HG02852 (cell line): Measurements from ENCODE around the gene KRT13.

Experiments
- ATAC-seq: cut with Tn5 transposase; IDR thresholded peaks from one replicate; pipeline ENCODE4 v1.9.1; 2021; ENCODE audit warnings: mild to moderate bottlenecking, moderate library complexity; ENCODE audit not compliant: unreplicated experiment

The KRT13 gene

GRCh38 chr17:41475421-41475820 is 30.0 kb downstream of the KRT13 start:
- ATAC-seq = no peak

GRCh38 chr17:41474863-41475262 is 30.5 kb downstream of the KRT13 start:
- ATAC-seq = no peak

- no peak for ATAC-seq
Measured at GRCh38 chr17:41468346-41468745, 37.1 kb downstream of the KRT13 start.

GRCh38 chr17:41467561-41467960 is 37.9 kb downstream of the KRT13 start:
- ATAC-seq = no peak

GRCh38 chr17:41466988-41467387 is 38.4 kb downstream of the KRT13 start, which contains the start of gene KRT32:
TSS of gene KRT32 (minus strand) at chr17:41467386. CDS start at chr17:41467325, 61 bp downstream.
- no peak for ATAC-seq

- no peak for ATAC-seq
Measured at GRCh38 chr17:41464682-41465081, 40.7 kb downstream of the KRT13 start.

GRCh38 chr17:41464173-41464572 is 41.2 kb downstream of the KRT13 start:
- no peak for ATAC-seq

- no peak for ATAC-seq
Measured at GRCh38 chr17:41463746-41464145, 41.7 kb downstream of the KRT13 start.

GRCh38 chr17:41462705-41463104 is 42.7 kb downstream of the KRT13 start:
- ATAC-seq = no peak

- no peak for ATAC-seq
Measured at GRCh38 chr17:41457676-41458075, 47.7 kb downstream of the KRT13 start.

GRCh38 chr17:41456204-41456603 is 49.2 kb downstream of the KRT13 start:
- no peak for ATAC-seq

GRCh38 chr17:41455236-41455635 is 50.2 kb downstream of the KRT13 start:
- no peak for ATAC-seq

- no peak for ATAC-seq
Measured at GRCh38 chr17:41453066-41453465, 52.3 kb downstream of the KRT13 start.

- ATAC-seq = no peak
Measured at GRCh38 chr17:41452281-41452680, 53.1 kb downstream of the KRT13 start.

- no peak for ATAC-seq
Measured at GRCh38 chr17:41451154-41451728, 54.2 kb downstream of the KRT13 start.
